Neural cell (in vitro differentiated cells): Measurements from ENCODE around the gene CA5A. TPM values are rescaled to one million over a fixed set of nuclear protein-coding genes. Genes with fewer than 3 reads are reported as not detected.
"Not testable (repeated sequence)": the region's sequence is repeated elsewhere in the genome, so short reads cannot be mapped to it uniquely, and the experiment has no call there.

Experiments
- H2AFZ ChIP-seq: fragments of 200-600, 300-800 bp; sonication (generic), shearing (Covaris generic); 2 replicates; pipeline ENCODE4 v1.6.0; 2014; ENCODE audit warnings: low read depth, mild to moderate bottlenecking, antibody characterized with exemption, low read length, moderate library complexity
- H3F3A ChIP-seq: fragments of 200-600 bp; shearing (Covaris generic); 2 replicates; pipeline ENCODE4 v1.6.1; 2016; ENCODE audit warnings: mild to moderate bottlenecking, moderate library complexity, mixed read lengths, antibody characterized with exemption, low read length; ENCODE audit not compliant: insufficient read depth, poor library complexity, severe bottlenecking
- H3K27ac ChIP-seq: fragments of 200-600, 300-800 bp; sonication (generic), shearing (Covaris generic); 2 replicates; pipeline ENCODE4 v1.5.1; 2014; ENCODE audit warnings: mild to moderate bottlenecking, low read length, moderate library complexity
- H3K27me3 ChIP-seq: fragments of 300-800, 200-600 bp; sonication (generic), shearing (Covaris generic); 2 replicates; pipeline ENCODE4 v1.6.0; 2014; ENCODE audit warnings: mild to moderate bottlenecking, low read depth, low read length, moderate library complexity; ENCODE audit not compliant: insufficient read depth
- H3K36me3 ChIP-seq: fragments of 300-800, 200-600 bp; sonication (generic), shearing (Covaris generic); 2 replicates; pipeline ENCODE4 v1.5.1; 2014; ENCODE audit warnings: mild to moderate bottlenecking, antibody characterized with exemption, low read length, moderate library complexity; ENCODE audit not compliant: insufficient read depth
- H3K4me2 ChIP-seq: fragments of 300-800, 200-600 bp; sonication (generic), shearing (Covaris generic); 2 replicates; pipeline ENCODE4 v1.6.0; 2014; ENCODE audit warnings: mild to moderate bottlenecking, low read length
- H3K4me3 ChIP-seq: fragments of 300-800, 200-600 bp; sonication (generic), shearing (Covaris generic); 2 replicates; pipeline ENCODE4 v1.5.1; 2014; ENCODE audit warnings: mild to moderate bottlenecking, low read length, moderate library complexity
- H3K79me2 ChIP-seq: fragments of 200-600 bp; shearing (Covaris generic); replicated peaks from 2 replicates; pipeline ENCODE4 v1.6.0; 2014; ENCODE audit warnings: mild to moderate bottlenecking, low read length, moderate library complexity; ENCODE audit not compliant: insufficient read depth
- H3K9ac ChIP-seq: fragments of 300-800, 200-600 bp; sonication (generic), shearing (Covaris generic); 2 replicates; pipeline ENCODE4 v1.6.1; 2016; ENCODE audit warnings: mild to moderate bottlenecking, low read length, mixed read lengths
- H3K9me2 ChIP-seq: fragments of 200-600 bp; shearing (Covaris generic); 2 replicates; pipeline ENCODE4 v1.6.1; 2016; ENCODE audit warnings: mild to moderate bottlenecking, low read length, mixed read lengths; ENCODE audit not compliant: insufficient read depth
- H3K9me3 ChIP-seq: fragments of 200-600, 300-800 bp; sonication (generic), shearing (Covaris generic); 2 replicates; pipeline ENCODE4 v1.6.1; 2016; ENCODE audit warnings: mild to moderate bottlenecking, mixed run types, low read length, moderate library complexity, mixed read lengths
- H4K20me1 ChIP-seq: fragments of 200-600 bp; shearing (Covaris generic); 2 replicates; pipeline ENCODE4 v1.6.1; 2016; ENCODE audit warnings: mild to moderate bottlenecking, mixed run types; ENCODE audit not compliant: insufficient read depth
- CTCF ChIP-seq: fragments of 450-650 bp; IDR thresholded peaks from 2 replicates; pipeline ENCODE4 v1.5.1; 2014; ENCODE audit warnings: antibody characterized with exemption, mild to moderate bottlenecking, moderate library complexity; ENCODE audit not compliant: poor library complexity, severe bottlenecking
- EP300 ChIP-seq: fragments of 450-650 bp; conservative IDR thresholded peaks from 2 replicates; pipeline ENCODE4 v1.6.1; 2014; ENCODE audit warnings: antibody characterized with exemption, mild to moderate bottlenecking, moderate library complexity; ENCODE audit not compliant: poor library complexity, severe bottlenecking
- EZH2 ChIP-seq: fragments of 200-600, 300-800 bp; shearing (Covaris generic), sonication (generic); IDR thresholded peaks from 2 replicates; pipeline ENCODE4 v1.6.1; 2014; ENCODE audit warnings: antibody characterized with exemption, low read length, borderline replicate concordance, mild to moderate bottlenecking; ENCODE audit not compliant: insufficient read depth, poor library complexity, severe bottlenecking
- MXI1 ChIP-seq: fragments of 450-650 bp; conservative IDR thresholded peaks from 2 replicates; pipeline ENCODE4 v1.6.1; 2014; ENCODE audit warnings: antibody characterized with exemption, mild to moderate bottlenecking; ENCODE audit not compliant: poor library complexity, severe bottlenecking
- POLR2AphosphoS5 ChIP-seq: IDR thresholded peaks from 2 replicates; pipeline ENCODE4 v1.6.1; 2012
- RAD21 ChIP-seq: fragments of 450-650 bp; conservative IDR thresholded peaks from 2 replicates; pipeline ENCODE4 v1.6.1; 2014; ENCODE audit warnings: antibody characterized with exemption, mild to moderate bottlenecking, moderate library complexity
- REST ChIP-seq: IDR thresholded peaks from 2 replicates; pipeline ENCODE4 v1.6.1; 2012; ENCODE audit warnings: borderline replicate concordance
- SMC3 ChIP-seq: fragments of 450-650 bp; conservative IDR thresholded peaks from 2 replicates; pipeline ENCODE4 v1.6.1; 2014; ENCODE audit warnings: antibody characterized with exemption, mild to moderate bottlenecking, moderate library complexity; ENCODE audit not compliant: poor library complexity
- TAF1 ChIP-seq: IDR thresholded peaks from 2 replicates; pipeline ENCODE4 v1.6.1; 2012; ENCODE audit warnings: low read depth
- polyA plus RNA-seq: library from polyadenylated mRNA; depleted of rRNA; stranded (reverse); fragments of >200 nt; gene quantifications from 2 replicates; pipeline ENCODE4 v1.2.3, GENCODE V29; 2014

The CA5A gene
- polyA plus RNA-seq, 1 donor from 2014 or later, result not detected

- H3F3A ChIP-seq, H3K36me3 ChIP-seq, H3K9me3 ChIP-seq, H3K4me3 ChIP-seq, H3K9me2 ChIP-seq, H3K79me2 ChIP-seq, H3K4me2 ChIP-seq, H3K27ac ChIP-seq, H3K27me3 ChIP-seq, H2AFZ ChIP-seq, H3K9ac ChIP-seq, H4K20me1 ChIP-seq: not testable (repeated sequence)
Measured at GRCh38 chr16:87894005-87894404, 42.3 kb downstream of the CA5A start.

- no peaks in the 10 kb centered on the region for H3K36me3 ChIP-seq
- no peak overlapping the region for H3K4me2 ChIP-seq
- H2AFZ ChIP-seq, result no peak overlapping the region
- no peaks in the 10 kb centered on the region for H3K9me3 ChIP-seq
- H3K9ac ChIP-seq, result no peak overlapping the region
- H3K4me3 ChIP-seq, result no peak overlapping the region
- H3F3A ChIP-seq, result no peaks in the 10 kb centered on the region
- H3K27ac ChIP-seq, result no peak overlapping the region
- H3K9me2 ChIP-seq, result no peaks in the 10 kb centered on the region
- no peaks in the 10 kb centered on the region for H3K27me3 ChIP-seq
- H3K79me2 ChIP-seq, result no peaks in the 10 kb centered on the region
- no peak for TF ChIP-seq TAF1
- TF ChIP-seq POLR2AphosphoS5, result no peak
- no peak for TF ChIP-seq EP300
- TF ChIP-seq EZH2, result no peak
- no peak for TF ChIP-seq RAD21
- TF ChIP-seq REST, result no peak
- TF ChIP-seq CTCF, result no peak
- TF ChIP-seq MXI1, result no peak
- no peak for TF ChIP-seq SMC3
- no peaks in the 10 kb centered on the region for H4K20me1 ChIP-seq
Measured at GRCh38 chr16:87891764-87892163, 44.6 kb downstream of the CA5A start.

- not testable (repeated sequence) for H3K79me2 ChIP-seq, H3K27ac ChIP-seq, H3K36me3 ChIP-seq, H3K4me2 ChIP-seq, H3K9me3 ChIP-seq, H3K27me3 ChIP-seq, H3K4me3 ChIP-seq, H2AFZ ChIP-seq, H3K9me2 ChIP-seq, H3K9ac ChIP-seq, H3F3A ChIP-seq, H4K20me1 ChIP-seq
Measured at GRCh38 chr16:87889762-87890161, 46.6 kb downstream of the CA5A start.

GRCh38 chr16:87888346-87888745 lies 48.0 kb downstream of the CA5A start:
- not testable (repeated sequence) for H3K27me3 ChIP-seq, H4K20me1 ChIP-seq, H3K4me2 ChIP-seq, H3K9me3 ChIP-seq, H3K36me3 ChIP-seq, H3K9ac ChIP-seq, H3K79me2 ChIP-seq, H3K27ac ChIP-seq, H3K9me2 ChIP-seq, H2AFZ ChIP-seq, H3K4me3 ChIP-seq, H3F3A ChIP-seq

- H3K4me2 ChIP-seq, H3K27ac ChIP-seq, H3K79me2 ChIP-seq, H3K4me3 ChIP-seq, H3K36me3 ChIP-seq, H3K9me3 ChIP-seq, H3K27me3 ChIP-seq, H3K9me2 ChIP-seq, H3F3A ChIP-seq, H2AFZ ChIP-seq, H4K20me1 ChIP-seq, H3K9ac ChIP-seq: not testable (repeated sequence)
Measured at GRCh38 chr16:87887931-87888330, 48.4 kb downstream of the CA5A start.
